Thyroid gland (tissue), 4 donors: ENCODE data around the gene ZIC2. TPM values are rescaled to one million over a fixed set of nuclear protein-coding genes. Genes with fewer than 3 reads are reported as not detected.

ENCODE experiments used
- DNase-seq, 2 donors: peaks; one replicate each; pipeline ENCODE4 v3.0.0-alpha.2; 2019
- H3K27ac ChIP-seq, 3 donors: fragments of 200-600 bp; sonication (generic); 1 replicate in 2 of 3; 2 replicates in 1 of 3; pipeline ENCODE4 v1.5.1; 2016 to 2019; ENCODE audit warnings: mild to moderate bottlenecking in 1 of 3, moderate library complexity in 1 of 3
- H3K27me3 ChIP-seq: fragments of 200-600 bp; sonication (generic); one replicate; pipeline ENCODE4 v1.5.1; 2019
- H3K36me3 ChIP-seq, 2 donors: fragments of 200-600 bp; sonication (generic); one replicate each; pipeline ENCODE4 v1.5.1; 2016 to 2019
- H3K4me1 ChIP-seq, 2 donors: fragments of 200-600 bp; sonication (generic); one replicate each; pipeline ENCODE4 v1.5.1; 2017 to 2019
- H3K4me3 ChIP-seq, 3 donors: fragments of 200-600 bp; sonication (generic); replicated peaks in 1 of 3; 1 replicate in 2 of 3; 2 replicates in 1 of 3; pipeline ENCODE4 v1.5.1; 2016; ENCODE audit warnings: mild to moderate bottlenecking in 1 of 3
- H3K9me3 ChIP-seq: fragments of 200-600 bp; sonication (generic); one replicate; pipeline ENCODE4 v1.5.1; 2017
- CTCF ChIP-seq, 6 experiments: fragments of 200-600 bp in 3 of 6; fragments of 450-650 bp in 3 of 6; sonication (generic) in 3 of 6; IDR thresholded peaks; one replicate each; pipeline ENCODE4 v1.5.1; 2016 to 2019; ENCODE audit warnings: antibody characterized with exemption in 6 of 6, mild to moderate bottlenecking in 2 of 6, inconsistent platforms in 1 of 6, moderate library complexity in 1 of 6
- POLR2A ChIP-seq, 2 donors: fragments of 450-650 bp; IDR thresholded peaks; one replicate each; pipeline ENCODE4 v1.6.1; 2017; ENCODE audit warnings: antibody characterized with exemption in 2 of 2, mild to moderate bottlenecking in 2 of 2, moderate library complexity in 1 of 2
- WGBS, 2 donors: methylation state at CpG; one replicate each; pipeline ENCODE4 v1.1.5; 2017; 5-methylcytosine and 5-hydroxymethylcytosine counted together
- intact Hi-C: fragments of 100-400 bp; cut with DNase I; formaldehyde crosslinking; loops from one replicate; pipeline ENCODE4 v1.15.1; 2023
- total RNA-seq, 4 donors: library from RNA; depleted of rRNA; stranded (reverse); fragments of >200 nt; gene quantifications; one replicate each; pipeline ENCODE4 v1.2.3, GENCODE V29; 2016

ZIC2 gene
- total RNA-seq, 4 donors from 2014 or later: not detected

GRCh38 chr13:99996381-99996973 lies 14.9 kb downstream of the ZIC2 start:
- intact Hi-C loops: loop anchor here (5.0 kb wide), 1 partner anchor 39 kb away; no protein-coding TSS in a partner anchor
- Histone ChIP-seq H3K27ac (no peak overlapping the region), H3K4me3 (no peak overlapping the region), H3K4me1 (no peaks in the 10 kb centered on the region), H3K27me3 (peaks cover 64% of the 10 kb centered on the region), H3K36me3 (no peaks in the 10 kb centered on the region), H3K9me3 (no peaks in the 10 kb centered on the region)
- 19 to 26% methylated on average over 8 of the region's 8 CpGs for WGBS, 2 donors
- DNase-seq: no peak
- no peak for TF ChIP-seq CTCF (IDR thresholded peaks at IDR 0.05)
- no peak for TF ChIP-seq POLR2A (IDR thresholded peaks at IDR 0.05)

- intact Hi-C loops: loop anchor here (5.0 kb wide), 1 partner anchor 40 kb away; no protein-coding TSS in a partner anchor
- H3K27ac ChIP-seq: no peak overlapping the region
- no peak for DNase-seq
- no peak for TF ChIP-seq POLR2A (IDR thresholded peaks at IDR 0.05)
- TF ChIP-seq CTCF (IDR thresholded peaks at IDR 0.05): no peak
- no peaks in the 10 kb centered on the region for H3K4me1 ChIP-seq
- no peaks in the 10 kb centered on the region for H3K9me3 ChIP-seq
- no peak overlapping the region for H3K4me3 ChIP-seq
- H3K27me3 ChIP-seq: peaks cover 51% of the 10 kb centered on the region
- 62 to 73% methylated on average over 6 to 24 of the region's 40 CpGs for WGBS, 2 donors
- H3K36me3 ChIP-seq: no peaks in the 10 kb centered on the region
These were observed 16.2 kb downstream of the ZIC2 start for GRCh38 chr13:99997702-99998214.

DNA sequence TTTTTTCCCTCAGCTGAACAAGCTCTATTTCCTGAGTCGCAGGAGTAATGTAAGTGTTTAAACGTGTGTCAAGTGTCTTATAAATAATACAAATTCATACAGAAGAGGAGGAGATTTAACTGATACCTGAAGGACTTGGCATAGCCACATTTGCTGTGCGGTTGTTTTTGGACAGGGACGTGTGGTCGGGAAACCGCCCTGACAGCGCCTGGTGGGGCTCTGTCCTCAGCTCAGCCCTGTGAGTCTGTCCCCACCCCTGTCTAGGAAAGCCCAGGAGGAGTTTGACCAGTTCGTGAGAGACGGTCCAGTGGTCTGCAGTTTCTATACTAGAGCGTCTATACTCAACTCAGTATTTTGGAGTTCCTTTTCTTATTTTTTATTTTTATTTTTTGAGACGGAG lies 16.7 kb downstream of the ZIC2 start:
- no peak for TF ChIP-seq POLR2A (IDR thresholded peaks at IDR 0.05)
- no peak for TF ChIP-seq CTCF (IDR thresholded peaks at IDR 0.05)
- WGBS, 2 donors: 91 to 93% methylated on average over 11 of the region's 11 CpGs
- Histone ChIP-seq H3K36me3 (no peaks in the 10 kb centered on the region), H3K9me3 (no peaks in the 10 kb centered on the region), H3K4me3 (no peak overlapping the region), H3K27ac (no peak overlapping the region), H3K4me1 (no peaks in the 10 kb centered on the region), H3K27me3 (peaks cover 46% of the 10 kb centered on the region)
- intact Hi-C loops: loop anchor here (5.0 kb wide), 1 partner anchor 41 kb away; no protein-coding TSS in a partner anchor
- no peak for DNase-seq

DNA sequence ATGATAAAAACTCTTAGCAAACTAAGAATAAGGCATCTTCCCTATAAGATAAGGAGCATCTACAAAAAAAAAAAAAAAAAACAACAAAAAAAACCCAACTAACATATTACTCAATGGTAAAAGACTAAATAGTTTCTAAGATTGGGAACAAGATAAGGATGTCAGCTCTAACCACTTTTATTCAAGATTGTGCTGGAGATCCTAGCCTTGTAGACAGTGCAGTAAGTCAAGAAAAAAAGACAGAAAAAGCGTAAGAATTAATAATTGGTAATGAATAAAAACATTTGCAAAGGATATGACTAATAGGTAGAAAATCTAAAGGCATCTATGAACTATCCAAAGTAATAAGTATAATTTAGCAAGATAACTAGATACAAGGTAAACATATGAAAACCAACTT lies 33.0 kb downstream of the ZIC2 start:
- H3K27me3 ChIP-seq: no peaks in the 10 kb centered on the region
- H3K4me1 ChIP-seq: no peaks in the 10 kb centered on the region
- TF ChIP-seq POLR2A (IDR thresholded peaks at IDR 0.05) (no peak), CTCF (IDR thresholded peaks at IDR 0.05) (no peak)
- intact Hi-C loops: no loop called here
- DNase-seq: no peak
- no peak overlapping the region for H3K4me3 ChIP-seq
- 90 to 98% methylated on average over 1 of the region's 1 CpG for WGBS, 2 donors
- no peak overlapping the region for H3K27ac ChIP-seq
- H3K36me3 ChIP-seq: no peaks in the 10 kb centered on the region
- H3K9me3 ChIP-seq: no peaks in the 10 kb centered on the region

DNA sequence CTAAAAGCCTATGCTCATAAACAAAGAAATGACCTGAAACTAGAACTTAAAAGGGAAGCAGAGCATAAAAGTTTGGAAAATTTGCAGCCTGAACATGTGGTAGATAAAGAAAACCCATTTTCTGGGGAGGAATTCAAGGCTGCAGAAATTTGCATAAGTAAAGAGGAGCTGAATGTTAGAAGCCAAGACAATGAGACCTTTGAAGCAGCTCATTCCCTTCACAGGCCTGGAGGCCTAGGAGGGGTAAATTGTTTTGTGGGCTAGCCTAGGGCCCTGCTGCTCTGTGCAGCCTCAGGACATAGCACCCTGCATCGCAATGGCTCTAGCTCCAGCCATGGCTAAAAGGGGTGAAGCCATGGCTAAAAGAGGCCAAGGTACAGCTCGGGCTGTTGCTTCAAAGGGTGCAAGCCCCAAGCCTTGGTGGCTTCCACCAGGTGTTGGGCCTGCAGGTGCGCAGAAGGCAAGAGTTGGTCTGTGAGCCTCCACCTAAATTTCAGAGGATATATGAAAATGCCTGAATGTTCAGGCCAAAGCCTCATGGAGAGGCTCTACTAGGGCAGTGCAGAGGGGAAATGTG lies 38.3 kb downstream of the ZIC2 start:
- Histone ChIP-seq H3K9me3 (no peaks in the 10 kb centered on the region), H3K36me3 (no peaks in the 10 kb centered on the region), H3K4me3 (no peak overlapping the region), H3K4me1 (no peaks in the 10 kb centered on the region), H3K27me3 (no peaks in the 10 kb centered on the region), H3K27ac (no peak overlapping the region)
- no peak for DNase-seq
- intact Hi-C loops: no loop called here
- TF ChIP-seq CTCF (IDR thresholded peaks at IDR 0.05) (no peak), POLR2A (IDR thresholded peaks at IDR 0.05) (no peak)
- 97 to 100% methylated on average over 3 of the region's 3 CpGs for WGBS, 2 donors
